ENCODE data around the gene TRAF4.

The TRAF4 gene

DNA sequence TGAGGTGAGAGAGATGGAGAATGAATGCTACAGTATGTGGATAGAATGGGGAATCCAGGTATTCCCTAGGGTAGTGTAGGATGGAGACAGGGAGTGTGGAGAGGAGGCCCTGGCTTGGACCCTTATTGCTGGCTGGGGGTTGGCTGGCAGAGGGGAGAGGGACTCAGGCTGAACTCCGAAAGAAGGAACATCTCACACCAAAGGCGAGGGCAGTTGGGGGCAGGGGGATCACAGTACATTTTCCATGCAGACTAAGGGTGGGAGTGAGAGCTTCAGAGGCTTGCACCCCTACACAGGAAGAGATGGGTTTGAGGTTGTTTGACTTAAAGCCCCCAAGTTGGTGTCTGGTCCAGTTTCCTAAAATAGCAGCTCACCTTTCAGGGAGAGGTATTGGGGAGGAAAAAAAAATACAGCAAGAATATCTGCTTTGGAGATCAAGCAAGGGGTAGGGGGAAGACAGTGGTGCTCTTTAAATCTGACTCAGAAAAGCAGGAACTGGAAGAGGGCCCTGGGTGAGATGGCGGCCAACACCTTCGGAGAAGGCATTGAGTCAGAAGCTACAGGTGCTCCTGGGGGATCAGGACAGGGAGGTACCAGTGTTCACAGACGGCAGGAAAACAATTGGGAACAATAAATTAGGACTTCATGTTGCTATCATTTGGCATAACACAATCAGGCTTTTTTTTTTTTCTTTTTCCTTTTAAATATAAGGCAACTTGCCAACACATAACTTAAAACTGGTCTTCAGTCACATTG is 12.4 kb downstream of the TRAF4 start:
- Histone ChIP-seq H3K9me3 (ENCODE audit: insufficient read depth, low read length, severe bottlenecking) (no peaks in the 10 kb centered on the region), H3K4me1 (ENCODE audit: insufficient read depth, low read length) (no peaks in the 10 kb centered on the region), H3K9ac (ENCODE audit: low read depth, low read length) (no peak overlapping the region), H2AFZ (ENCODE audit: low read depth, low read length) (no peak overlapping the region), H3K4me2 (ENCODE audit: insufficient read depth, low read length) (no peak overlapping the region), H3K4me3 (ENCODE audit: low read depth in 1 of 2, low read length in 2 of 2) (no peak overlapping the region), H3K36me3 (ENCODE audit: insufficient read depth, low read length) (peaks cover 44% of the 10 kb centered on the region), H4K20me1 (ENCODE audit: insufficient read depth, low read length) (peaks cover 19% of the 10 kb centered on the region; the same call in 1 of the 2 replicates), H3K79me2 (ENCODE audit: insufficient read depth, low read length) (no peaks in the 10 kb centered on the region), H3K27ac (ENCODE audit: low read length) (no peak overlapping the region), H3K27me3 (ENCODE audit: insufficient read depth, low read length, poor library complexity) (no peaks in the 10 kb centered on the region)
- no peak for TF ChIP-seq EZH2 (IDR thresholded peaks at IDR 0.05; ENCODE audit: borderline replicate concordance, low read depth, low read length, severe bottlenecking)
- TF ChIP-seq, protein P1, sequence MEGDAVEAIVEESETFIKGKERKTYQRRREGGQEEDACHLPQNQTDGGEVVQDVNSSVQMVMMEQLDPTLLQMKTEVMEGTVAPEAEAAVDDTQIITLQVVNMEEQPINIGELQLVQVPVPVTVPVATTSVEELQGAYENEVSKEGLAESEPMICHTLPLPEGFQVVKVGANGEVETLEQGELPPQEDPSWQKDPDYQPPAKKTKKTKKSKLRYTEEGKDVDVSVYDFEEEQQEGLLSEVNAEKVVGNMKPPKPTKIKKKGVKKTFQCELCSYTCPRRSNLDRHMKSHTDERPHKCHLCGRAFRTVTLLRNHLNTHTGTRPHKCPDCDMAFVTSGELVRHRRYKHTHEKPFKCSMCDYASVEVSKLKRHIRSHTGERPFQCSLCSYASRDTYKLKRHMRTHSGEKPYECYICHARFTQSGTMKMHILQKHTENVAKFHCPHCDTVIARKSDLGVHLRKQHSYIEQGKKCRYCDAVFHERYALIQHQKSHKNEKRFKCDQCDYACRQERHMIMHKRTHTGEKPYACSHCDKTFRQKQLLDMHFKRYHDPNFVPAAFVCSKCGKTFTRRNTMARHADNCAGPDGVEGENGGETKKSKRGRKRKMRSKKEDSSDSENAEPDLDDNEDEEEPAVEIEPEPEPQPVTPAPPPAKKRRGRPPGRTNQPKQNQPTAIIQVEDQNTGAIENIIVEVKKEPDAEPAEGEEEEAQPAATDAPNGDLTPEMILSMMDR (IDR thresholded peaks at IDR 0.05; ENCODE audit: borderline replicate concordance, extremely low read depth, low read length, poor library complexity, severe bottlenecking) = no peak
- no peak for DNase-seq
- ATAC-seq (ENCODE audit: insufficient read depth, low read depth) = no peak

- H3K9ac ChIP-seq (ENCODE audit: low read depth, low read length) = no peak overlapping the region
- H2AFZ ChIP-seq (ENCODE audit: low read depth, low read length) = no peak overlapping the region
- H4K20me1 ChIP-seq (ENCODE audit: insufficient read depth, low read length) = peaks cover 20% of the 10 kb centered on the region; the same call in 1 of the 2 replicates
- no peak overlapping the region for H3K4me2 ChIP-seq (ENCODE audit: insufficient read depth, low read length)
- TF ChIP-seq EZH2 (IDR thresholded peaks at IDR 0.05; ENCODE audit: borderline replicate concordance, low read depth, low read length, severe bottlenecking) = no peak
- TF ChIP-seq, protein P1 (IDR thresholded peaks at IDR 0.05; ENCODE audit: borderline replicate concordance, extremely low read depth, low read length, poor library complexity, severe bottlenecking) = no peak
- ATAC-seq (ENCODE audit: insufficient read depth, low read depth) = no peak
- H3K79me2 ChIP-seq (ENCODE audit: insufficient read depth, low read length) = peaks cover 7% of the 10 kb centered on the region; the same call in 1 of the 2 replicates
- no peak overlapping the region for H3K4me3 ChIP-seq (ENCODE audit: low read depth in 1 of 2, low read length in 2 of 2)
- H3K27me3 ChIP-seq (ENCODE audit: insufficient read depth, low read length, poor library complexity) = no peaks in the 10 kb centered on the region
- no peak for DNase-seq
- H3K9me3 ChIP-seq (ENCODE audit: insufficient read depth, low read length, severe bottlenecking) = no peaks in the 10 kb centered on the region
- H3K4me1 ChIP-seq (ENCODE audit: insufficient read depth, low read length) = no peaks in the 10 kb centered on the region
- H3K36me3 ChIP-seq (ENCODE audit: insufficient read depth, low read length) = peaks cover 52% of the 10 kb centered on the region
- H3K27ac ChIP-seq (ENCODE audit: low read length) = no peak overlapping the region
These were observed 14.8 kb downstream of the TRAF4 start for GRCh38 chr17:28758411-28759121.

DNA sequence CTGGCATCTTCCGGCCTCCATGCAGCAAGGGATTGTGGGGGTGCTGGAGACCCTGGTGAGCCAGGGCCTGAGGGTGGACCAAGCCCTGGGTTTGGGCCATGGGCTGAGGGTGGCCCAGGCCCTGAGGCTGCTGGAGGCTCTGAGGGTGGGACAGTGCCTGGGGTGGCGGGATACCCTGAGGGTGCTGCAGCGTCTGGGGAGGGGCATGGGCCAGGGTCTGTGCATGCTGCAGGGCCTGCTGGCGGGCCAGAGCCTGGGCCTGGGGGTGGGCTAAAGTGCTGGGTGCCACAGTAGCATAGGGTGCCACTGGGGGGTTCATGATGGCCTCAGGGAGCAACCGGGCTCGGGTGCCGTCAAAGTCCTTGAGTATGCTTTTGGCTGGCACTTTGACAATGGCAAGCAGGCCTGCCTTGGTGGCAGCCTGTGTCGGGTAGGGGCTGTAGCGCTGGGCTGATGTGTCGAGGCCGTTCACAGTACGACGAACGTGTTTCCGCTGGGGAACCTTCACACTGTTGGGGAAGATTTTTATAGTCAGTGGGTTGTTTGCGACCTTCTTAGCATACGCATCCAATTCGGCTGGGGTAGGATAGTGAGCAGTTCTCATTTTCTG is 15.6 kb downstream of the TRAF4 start:
- H3K27ac ChIP-seq (ENCODE audit: low read length) = no peak overlapping the region
- H2AFZ ChIP-seq (ENCODE audit: low read depth, low read length) = no peak overlapping the region
- no peak for TF ChIP-seq EZH2 (IDR thresholded peaks at IDR 0.05; ENCODE audit: borderline replicate concordance, low read depth, low read length, severe bottlenecking)
- TF ChIP-seq, protein P1 (IDR thresholded peaks at IDR 0.05; ENCODE audit: borderline replicate concordance, extremely low read depth, low read length, poor library complexity, severe bottlenecking) = no peak
- no peaks in the 10 kb centered on the region for H3K27me3 ChIP-seq (ENCODE audit: insufficient read depth, low read length, poor library complexity)
- peaks cover 8% of the 10 kb centered on the region; the same call in 1 of the 2 replicates for H3K79me2 ChIP-seq (ENCODE audit: insufficient read depth, low read length)
- ATAC-seq (ENCODE audit: insufficient read depth, low read depth) (no peak), DNase-seq (no peak)
- no peak overlapping the region for H3K4me2 ChIP-seq (ENCODE audit: insufficient read depth, low read length)
- peaks cover 52% of the 10 kb centered on the region for H3K36me3 ChIP-seq (ENCODE audit: insufficient read depth, low read length)
- H3K9ac ChIP-seq (ENCODE audit: low read depth, low read length) = no peak overlapping the region
- H3K9me3 ChIP-seq (ENCODE audit: insufficient read depth, low read length, severe bottlenecking) = no peaks in the 10 kb centered on the region
- H3K4me1 ChIP-seq (ENCODE audit: insufficient read depth, low read length) = no peaks in the 10 kb centered on the region
- peaks cover 20% of the 10 kb centered on the region; the same call in 1 of the 2 replicates for H4K20me1 ChIP-seq (ENCODE audit: insufficient read depth, low read length)
- H3K4me3 ChIP-seq (ENCODE audit: low read depth in 1 of 2, low read length in 2 of 2) = no peak overlapping the region

Measured in DND-41 (cell line).